Colonic mucosa (tissue), 4 donors: Measurements from ENCODE around the gene ILF2. TPM values are rescaled to one million over a fixed set of nuclear protein-coding genes. Genes with fewer than 3 reads are reported as not detected.

ENCODE experiments used
- DNase-seq: peaks from one replicate; pipeline ENCODE4 v3.0.0-alpha.2; 2020
- H3K27ac ChIP-seq: fragments of 200-600 bp; one replicate; pipeline ENCODE4 v1.8.0; 2021
- H3K27me3 ChIP-seq: fragments of 200-600 bp; one replicate; pipeline ENCODE4 v1.8.0; 2021
- H3K36me3 ChIP-seq: fragments of 200-600 bp; one replicate; pipeline ENCODE4 v1.8.0; 2021
- H3K4me1 ChIP-seq: fragments of 200-600 bp; one replicate; pipeline ENCODE4 v1.8.0; 2021; ENCODE audit warnings: mild to moderate bottlenecking
- H3K4me3 ChIP-seq: fragments of 200-600 bp; one replicate; pipeline ENCODE4 v1.8.0; 2021
- H3K9ac ChIP-seq, 2 donors: one replicate each; pipeline ENCODE4 v1.7.0; 2013; ENCODE audit warnings: control low read depth in 2 of 2, low read depth in 2 of 2, low read length in 2 of 2
- H3K9me3 ChIP-seq: fragments of 200-600 bp; one replicate; pipeline ENCODE4 v1.8.0; 2021
- CTCF ChIP-seq: fragments of 200-600 bp; IDR thresholded peaks from one replicate; pipeline ENCODE4 v1.8.0; 2022; ENCODE audit warnings: antibody characterized with exemption, mild to moderate bottlenecking
- intact Hi-C: fragments of 100-400 bp; cut with DNase I; formaldehyde crosslinking; loops from one replicate; pipeline ENCODE4 v1.14.1; 2022
- total RNA-seq, 2 donors: library from RNA; stranded (reverse); fragmentation: NEBNext Ultra II Directional in 1 of 2; extraction: Animal tissue kit (Norgen Biotek cat#: 25700) in 1 of 2; gene quantifications; one replicate each; pipeline ENCODE4 v1.2.1, GENCODE V29; 2021
- donor health status: healthy.
- donor health status: DM: no; HTN: no; CAD: no.
- donor health status: DM: no; HTN: no; CAD: no.

Gene ILF2
- total RNA-seq, 2 donors from 2014 or later = 105 to 171 TPM

- Histone ChIP-seq H3K27ac (no peak overlapping the region), H3K27me3 (no peaks in the 10 kb centered on the region), H3K4me1 (peaks cover 5% of the 10 kb centered on the region), H3K4me3 (no peak overlapping the region), H3K9ac (no peak overlapping the region), H3K9me3 (no peaks in the 10 kb centered on the region), H3K36me3 (peaks cover 42% of the 10 kb centered on the region)
- TF ChIP-seq CTCF = no peak
- intact Hi-C loops = no loop called here
- DNase-seq = no peak
Observed at GRCh38 chr1:153638261-153638660, 32.5 kb downstream of the ILF2 start.

GRCh38 chr1:153636312-153636711 lies 34.5 kb downstream of the ILF2 start:
- H3K9me3 ChIP-seq = no peaks in the 10 kb centered on the region
- DNase-seq = no peak
- no peak overlapping the region for H3K9ac ChIP-seq
- no peaks in the 10 kb centered on the region for H3K27me3 ChIP-seq
- peaks cover 25% of the 10 kb centered on the region for H3K36me3 ChIP-seq
- no peak overlapping the region for H3K4me3 ChIP-seq
- TF ChIP-seq CTCF = no peak
- no peak overlapping the region for H3K27ac ChIP-seq
- intact Hi-C loops = no loop called here
- peaks cover 5% of the 10 kb centered on the region for H3K4me1 ChIP-seq

GRCh38 chr1:153635872-153636271 lies 34.9 kb downstream of the ILF2 start:
- intact Hi-C loops = no loop called here
- no peak for TF ChIP-seq CTCF
- Histone ChIP-seq H3K27me3 (no peaks in the 10 kb centered on the region), H3K27ac (no peak overlapping the region), H3K9me3 (no peaks in the 10 kb centered on the region), H3K36me3 (peaks cover 25% of the 10 kb centered on the region), H3K4me3 (peak overlapping the region; percentile 61), H3K9ac (no peak overlapping the region), H3K4me1 (peaks cover 5% of the 10 kb centered on the region)
- DNase-seq = no peak

- Histone ChIP-seq H3K27ac (peak within 1 kb of the TSS; percentile 96), H3K36me3 (peaks cover 9% of the 10 kb centered on the region), H3K4me1 (peaks cover 9% of the 10 kb centered on the region), H3K9me3 (no peaks in the 10 kb centered on the region), H3K4me3 (peak within 1 kb of the TSS; percentile 61), H3K27me3 (no peaks in the 10 kb centered on the region), H3K9ac (peak within 1 kb of the TSS; percentile 85 to 99)
- intact Hi-C loops = no loop called here
- no peak for TF ChIP-seq CTCF
- peak; percentile 99 for DNase-seq
Observed at GRCh38 chr1:153633754-153634665, 36.8 kb downstream of the ILF2 start, which contains the start of gene CHTOP. Gene CHTOP, plus strand, starts transcription at chr1:153634066. Its CDS starts 2,523 bp downstream, at chr1:153636589.

DNA sequence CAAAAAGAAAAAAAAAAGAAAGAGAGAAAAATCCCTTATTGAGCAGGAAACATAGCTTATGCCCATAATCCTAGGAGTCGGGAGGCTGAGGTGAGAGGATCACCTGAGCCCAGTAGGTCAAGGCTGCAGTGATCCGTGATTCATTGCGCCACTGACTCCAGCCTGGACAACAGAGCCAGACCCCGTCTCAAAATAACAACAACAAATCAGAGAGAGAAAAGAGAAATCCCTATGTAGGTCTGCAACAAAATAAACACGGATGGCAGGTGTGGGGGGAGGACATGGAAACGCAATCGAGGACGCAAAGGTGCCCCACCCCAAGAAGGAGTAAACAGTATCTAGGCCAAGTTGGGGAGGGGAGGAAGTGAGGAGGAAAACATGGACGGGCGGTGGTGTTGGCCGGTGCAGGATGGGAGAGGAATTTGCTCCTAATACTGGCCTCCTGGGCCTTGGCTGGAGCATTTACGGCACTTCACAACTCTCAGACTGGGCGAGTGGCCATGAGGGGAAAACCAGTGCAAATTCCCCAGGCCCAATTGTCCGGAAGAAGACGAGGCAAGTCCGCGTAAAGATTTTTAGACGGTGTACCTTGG lies 37.5 kb downstream of the ILF2 start:
- H3K36me3 ChIP-seq = peaks cover 4% of the 10 kb centered on the region
- intact Hi-C loops = no loop called here
- no peaks in the 10 kb centered on the region for H3K9me3 ChIP-seq
- H3K4me3 ChIP-seq = peak overlapping the region; percentile 61
- peaks cover 9% of the 10 kb centered on the region for H3K4me1 ChIP-seq
- H3K27ac ChIP-seq = peak overlapping the region; percentile 96
- peak; percentile 72 for DNase-seq
- no peak for TF ChIP-seq CTCF
- H3K27me3 ChIP-seq = no peaks in the 10 kb centered on the region
- H3K9ac ChIP-seq = peak overlapping the region in 1 of 2 donors; percentile 85
